HG03039 (cell line): ENCODE data around the gene LRRC1.

ENCODE experiments used
- ATAC-seq: cut with Tn5 transposase; IDR thresholded peaks from one replicate; pipeline ENCODE4 v1.9.1; 2021; ENCODE audit warnings: mild to moderate bottlenecking, moderate library complexity; ENCODE audit not compliant: unreplicated experiment

The LRRC1 gene

DNA sequence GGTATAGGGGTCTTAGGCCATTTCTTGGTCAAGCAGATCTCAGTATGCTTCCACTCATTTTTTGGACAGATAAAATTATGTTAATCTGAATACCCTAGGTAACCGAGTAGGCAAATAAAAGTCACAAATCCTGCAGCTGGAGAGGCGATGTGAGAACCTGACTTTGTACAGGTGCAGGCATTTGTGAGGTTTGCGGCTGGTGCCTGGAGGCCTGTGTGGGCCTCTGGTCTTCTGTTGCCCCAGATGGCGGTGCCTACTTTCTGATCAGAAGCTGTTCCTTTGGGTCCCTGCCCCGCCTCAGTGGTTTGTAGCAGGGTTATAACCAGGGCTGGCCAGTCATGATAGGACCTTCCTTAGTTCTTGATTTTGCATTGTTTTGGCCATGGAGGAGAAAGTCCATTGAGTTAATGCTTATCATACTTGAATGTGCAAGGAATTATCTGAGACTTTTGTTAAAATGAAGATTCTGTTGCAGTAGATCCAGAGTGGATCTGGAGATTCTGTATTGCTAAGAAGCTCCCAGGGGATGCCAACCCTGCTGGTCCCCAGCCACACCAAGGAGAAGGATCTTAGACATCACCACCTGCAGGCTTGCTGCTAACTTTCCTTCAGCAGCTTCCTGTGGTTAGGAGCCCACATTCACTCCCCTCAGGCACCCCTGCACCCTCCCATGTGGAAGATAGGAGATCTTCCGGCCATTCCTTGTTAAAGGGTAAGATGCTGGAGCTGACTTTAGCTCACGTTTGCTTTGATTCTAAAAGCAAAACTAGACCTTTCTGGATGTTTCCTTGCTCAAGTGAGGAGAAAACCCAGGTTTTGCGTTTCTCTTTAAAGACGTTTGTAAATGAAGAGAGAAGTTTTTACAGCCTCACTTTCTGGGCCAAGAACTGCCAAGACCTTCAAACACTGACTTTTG, 50.7 kb downstream of the LRRC1 start:
- no peak for ATAC-seq

DNA sequence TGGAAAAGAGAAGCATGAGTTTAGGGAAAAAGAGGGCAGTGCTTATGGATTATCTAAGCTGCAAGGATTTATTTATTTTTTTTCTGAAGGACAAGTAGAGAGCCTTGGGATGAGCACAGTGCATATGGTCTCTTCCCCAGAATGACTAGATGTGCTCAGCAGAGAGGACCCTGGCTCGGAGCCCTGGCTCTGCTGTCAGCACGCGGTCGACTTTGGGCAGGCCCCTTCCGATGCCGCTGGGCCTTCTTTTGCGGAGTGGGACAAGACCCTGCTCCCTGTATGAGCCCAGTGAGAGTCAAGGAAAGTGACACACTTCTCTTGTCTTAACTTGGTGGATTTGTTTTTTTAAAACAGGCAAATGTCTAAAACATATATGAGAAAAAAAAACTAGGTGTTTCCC, 51.4 kb downstream of the LRRC1 start:
- no peak for ATAC-seq

DNA sequence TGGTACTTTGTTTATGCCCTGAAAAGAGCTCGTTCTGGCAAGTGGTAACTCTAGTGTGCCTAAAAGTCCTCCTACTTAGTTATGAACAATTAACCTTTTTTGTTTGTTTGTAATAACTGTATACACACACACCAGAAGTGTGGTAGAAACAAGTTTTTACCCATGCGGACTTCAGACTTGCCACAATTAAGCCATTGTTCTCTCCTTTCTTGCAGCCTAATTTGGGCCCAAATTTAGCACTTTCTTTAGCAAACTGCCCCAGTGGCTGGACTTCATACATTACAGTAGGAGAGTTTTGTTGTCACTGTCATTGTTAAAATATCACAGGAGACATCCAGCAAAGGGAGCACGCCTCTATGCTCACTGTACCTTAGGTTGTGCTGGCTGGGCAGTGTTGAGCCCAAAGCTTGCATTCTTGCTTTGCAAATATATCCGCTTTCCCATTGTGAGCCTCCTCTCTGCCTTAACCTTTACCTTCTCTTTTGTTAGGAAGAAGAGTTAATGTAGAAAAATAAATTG, 53.0 kb downstream of the LRRC1 start:
- ATAC-seq, result no peak

DNA sequence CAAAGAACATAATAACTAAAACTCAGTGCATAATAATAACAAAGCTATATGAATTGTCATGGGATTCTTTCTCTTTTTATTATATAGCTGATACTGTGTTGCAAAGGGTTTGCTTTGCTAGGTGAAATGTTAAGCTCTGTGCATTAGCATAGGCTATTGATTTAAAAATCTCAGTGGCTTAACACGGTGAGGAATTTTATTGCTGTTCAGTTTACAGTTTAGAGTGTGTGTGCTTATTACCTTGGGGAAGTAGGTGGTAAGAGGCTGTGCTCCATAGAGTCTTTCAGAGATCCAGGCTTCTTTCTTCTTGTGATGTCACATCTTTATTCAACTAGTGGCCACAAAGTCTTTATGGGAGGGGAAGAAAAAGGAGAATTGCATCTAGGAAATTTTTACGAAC, 55.7 kb downstream of the LRRC1 start:
- no peak for ATAC-seq

DNA sequence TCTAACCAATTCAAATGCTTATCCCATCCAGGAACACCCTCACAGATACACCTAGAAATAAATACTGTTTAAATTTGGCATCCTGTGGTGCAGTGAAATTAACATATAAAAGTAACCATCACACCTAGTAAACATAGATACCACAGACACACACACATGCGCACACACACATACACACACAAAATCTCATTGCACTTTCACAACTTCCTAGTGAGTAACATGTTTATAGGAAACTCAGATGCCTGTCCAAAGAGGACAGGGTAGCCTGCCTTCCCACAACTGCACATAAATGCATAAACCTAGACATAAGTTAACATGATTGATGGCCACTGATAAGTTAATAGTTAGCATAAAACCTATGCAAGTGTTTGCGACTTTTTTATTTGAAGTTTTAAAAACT, 56.8 kb downstream of the LRRC1 start:
- no peak for ATAC-seq

DNA sequence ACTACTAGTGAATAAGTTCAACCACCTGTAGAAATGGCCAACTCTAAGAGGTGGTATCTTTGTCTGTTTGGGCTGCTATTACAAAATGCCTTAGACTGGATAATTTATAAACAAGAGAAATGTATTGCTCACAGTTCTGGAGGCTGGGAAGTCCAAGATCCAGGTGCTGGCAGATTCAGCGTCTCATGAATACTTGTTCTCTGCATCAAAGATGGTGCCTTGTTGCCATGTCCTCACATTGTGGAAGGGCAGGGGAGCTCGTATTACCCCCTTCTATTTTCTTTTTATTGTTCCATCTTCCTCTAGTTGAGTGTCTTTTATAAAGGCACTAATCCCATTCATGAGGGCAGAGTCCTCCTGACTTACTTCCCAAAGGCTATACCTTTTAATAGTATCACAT, 58.0 kb downstream of the LRRC1 start:
- ATAC-seq, result no peak

DNA sequence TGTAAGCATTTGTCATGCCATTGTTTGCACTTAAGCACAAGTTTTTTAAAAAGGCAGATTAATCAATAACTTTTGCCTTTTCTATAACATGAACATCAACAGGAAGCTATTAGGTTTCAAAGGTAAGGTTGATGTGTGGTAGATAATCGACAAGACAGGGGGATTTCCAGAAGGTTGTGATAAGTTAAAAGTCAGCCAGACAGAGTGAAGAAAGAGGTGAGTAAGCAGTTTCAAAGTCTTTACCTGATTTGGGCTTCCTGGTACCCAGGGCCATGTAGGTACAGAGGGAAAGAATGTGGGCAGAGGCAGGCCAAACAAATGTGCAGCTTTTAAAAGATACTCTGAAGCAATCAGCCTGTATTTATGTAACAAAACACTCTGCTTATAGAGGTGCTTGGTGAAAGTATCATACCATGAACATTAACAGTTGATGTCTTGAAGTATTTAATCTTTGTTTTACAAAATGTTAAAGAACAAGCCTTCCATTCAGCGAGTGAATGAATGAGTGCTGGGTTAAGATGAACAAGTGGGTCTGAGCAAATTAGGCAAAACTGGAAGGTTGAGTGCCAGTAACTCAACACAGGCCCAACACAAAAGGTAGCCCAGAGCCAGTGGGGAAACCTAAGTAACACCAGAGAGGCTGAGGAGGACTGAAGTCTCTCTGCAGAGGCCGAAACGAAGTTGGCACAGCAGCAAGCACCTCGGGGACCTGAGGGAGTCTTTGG, 60.2 kb downstream of the LRRC1 start:
- ATAC-seq, result no peak

DNA sequence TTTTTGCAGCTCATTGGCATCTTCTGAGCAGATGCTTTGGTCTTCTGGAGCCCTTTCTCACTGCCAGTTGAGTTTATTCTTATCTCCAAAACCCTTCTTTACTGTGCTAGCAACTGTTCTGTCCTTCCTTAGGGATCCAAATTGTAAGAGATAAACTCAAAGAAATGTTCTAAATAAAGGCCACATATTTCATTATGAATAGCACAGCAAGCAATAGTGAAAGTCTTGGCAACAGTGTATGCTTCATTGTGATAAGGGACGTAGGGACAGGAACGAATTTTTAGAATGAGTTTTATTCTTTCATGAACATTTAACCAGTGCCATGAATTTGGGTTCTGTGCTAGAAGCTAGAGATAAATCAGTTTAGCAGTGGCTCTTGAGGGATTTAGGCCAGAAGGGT, 61.1 kb downstream of the LRRC1 start:
- no peak for ATAC-seq

DNA sequence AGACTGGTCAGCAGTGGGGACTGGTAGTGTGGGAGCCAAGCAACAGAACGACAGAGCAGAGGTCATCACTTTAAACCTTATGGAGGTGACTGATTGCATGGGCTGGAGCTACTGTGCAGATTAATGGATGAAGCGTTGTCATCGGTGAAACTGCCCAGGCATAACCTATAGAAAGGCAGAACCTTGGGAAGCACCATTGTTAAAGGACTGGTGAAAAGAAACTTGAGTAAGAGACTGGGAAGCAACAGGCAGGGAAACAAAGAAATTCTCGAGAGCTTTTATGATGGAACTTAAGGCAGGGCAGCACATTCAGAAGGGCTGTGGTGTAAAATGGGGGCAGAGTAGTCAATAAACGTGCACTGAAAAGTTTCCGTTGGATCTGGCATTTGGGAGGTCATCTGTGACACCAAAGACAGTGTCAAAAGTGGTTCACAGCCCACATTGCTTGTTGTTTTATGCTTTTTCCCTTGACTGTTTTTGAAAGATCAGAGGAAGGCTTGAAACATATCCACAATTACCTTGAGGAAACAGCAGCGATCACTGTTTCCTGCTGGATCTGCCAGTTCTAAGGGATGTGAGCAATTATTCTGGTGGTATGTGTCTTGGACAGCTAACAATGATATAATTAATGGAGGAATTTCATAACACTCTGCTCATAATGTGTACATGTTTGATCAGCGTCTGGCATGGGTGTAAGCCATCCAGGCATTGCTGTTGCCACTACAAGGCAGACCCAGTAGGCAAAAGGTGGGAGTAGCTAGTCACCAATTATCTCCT, 62.7 kb downstream of the LRRC1 start:
- ATAC-seq, result no peak

DNA sequence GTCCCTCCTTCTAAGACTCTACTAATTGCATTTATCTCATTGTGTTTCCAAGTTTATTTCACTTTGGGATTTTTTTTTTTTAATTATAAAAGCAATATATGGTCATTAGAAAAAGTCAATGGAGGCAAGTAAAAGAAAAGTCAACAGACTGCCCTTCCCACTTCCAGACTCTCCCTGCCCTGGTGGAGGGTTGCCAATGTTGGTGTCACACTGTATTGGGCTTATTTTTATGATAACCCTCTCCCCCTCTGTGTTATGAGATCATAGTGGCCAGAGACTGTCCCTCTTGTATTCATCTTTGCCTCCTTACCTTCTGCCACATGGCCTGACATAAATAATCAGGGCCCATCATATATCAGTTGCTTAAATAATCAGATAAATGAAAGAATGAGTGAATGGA, 63.4 kb downstream of the LRRC1 start:
- ATAC-seq, result no peak

DNA sequence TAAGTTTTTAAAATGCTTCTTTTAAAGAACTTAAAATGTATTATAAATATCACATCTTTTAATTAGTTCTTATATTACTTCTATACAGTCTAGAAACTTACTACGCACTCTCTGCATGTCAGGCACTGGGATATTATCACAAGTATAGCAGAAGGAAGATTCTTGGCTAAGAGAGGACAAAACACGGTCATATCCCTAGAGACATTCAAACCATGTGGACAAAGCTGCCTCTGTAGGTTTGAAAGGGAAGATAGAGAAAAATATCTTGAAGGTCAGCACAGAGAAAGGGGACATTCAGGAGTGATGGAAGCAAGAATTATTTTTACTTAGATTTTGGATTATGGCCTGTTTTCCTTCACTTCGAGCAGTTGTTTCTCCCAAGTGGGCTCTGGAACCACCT, 64.1 kb downstream of the LRRC1 start:
- no peak for ATAC-seq

DNA sequence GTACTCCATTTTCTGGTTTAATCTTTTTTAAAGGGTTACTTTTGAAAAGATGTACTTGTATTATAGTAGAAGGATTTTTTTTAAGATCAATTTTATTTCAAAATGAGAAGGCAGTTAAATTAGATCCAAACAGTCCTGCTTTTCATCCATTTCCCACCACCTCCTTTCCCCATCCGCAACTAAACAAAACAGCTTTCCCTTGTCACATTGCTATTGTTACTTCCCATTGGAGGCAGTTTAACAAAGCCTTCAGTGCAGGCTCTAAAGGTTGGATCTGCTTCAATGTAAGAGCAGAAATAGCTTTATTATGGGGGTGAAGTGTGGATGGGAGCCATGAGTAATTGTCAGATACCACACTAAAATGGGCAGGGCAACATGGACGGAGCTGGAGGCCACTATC, 65.7 kb downstream of the LRRC1 start:
- ATAC-seq, result no peak

DNA sequence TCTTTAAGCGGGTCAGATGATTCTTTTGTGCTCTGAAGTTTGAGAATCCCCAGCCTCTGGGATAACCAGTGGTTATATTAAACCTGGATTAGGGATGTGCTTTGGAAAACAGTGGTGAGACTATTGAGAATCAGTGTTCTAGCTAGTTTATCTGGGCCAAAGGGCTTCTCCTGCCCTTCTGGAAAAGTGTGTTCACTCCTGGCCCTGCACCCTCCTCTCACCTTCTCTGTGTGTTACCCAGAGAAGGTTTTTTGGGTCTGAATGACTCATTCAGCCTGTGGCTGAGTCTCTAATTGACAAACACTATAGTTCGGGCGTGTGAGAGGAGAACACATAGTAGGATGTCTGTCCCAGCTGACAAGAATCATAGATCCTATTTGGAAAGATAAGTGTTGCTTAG, 66.7 kb downstream of the LRRC1 start:
- ATAC-seq, result no peak

DNA sequence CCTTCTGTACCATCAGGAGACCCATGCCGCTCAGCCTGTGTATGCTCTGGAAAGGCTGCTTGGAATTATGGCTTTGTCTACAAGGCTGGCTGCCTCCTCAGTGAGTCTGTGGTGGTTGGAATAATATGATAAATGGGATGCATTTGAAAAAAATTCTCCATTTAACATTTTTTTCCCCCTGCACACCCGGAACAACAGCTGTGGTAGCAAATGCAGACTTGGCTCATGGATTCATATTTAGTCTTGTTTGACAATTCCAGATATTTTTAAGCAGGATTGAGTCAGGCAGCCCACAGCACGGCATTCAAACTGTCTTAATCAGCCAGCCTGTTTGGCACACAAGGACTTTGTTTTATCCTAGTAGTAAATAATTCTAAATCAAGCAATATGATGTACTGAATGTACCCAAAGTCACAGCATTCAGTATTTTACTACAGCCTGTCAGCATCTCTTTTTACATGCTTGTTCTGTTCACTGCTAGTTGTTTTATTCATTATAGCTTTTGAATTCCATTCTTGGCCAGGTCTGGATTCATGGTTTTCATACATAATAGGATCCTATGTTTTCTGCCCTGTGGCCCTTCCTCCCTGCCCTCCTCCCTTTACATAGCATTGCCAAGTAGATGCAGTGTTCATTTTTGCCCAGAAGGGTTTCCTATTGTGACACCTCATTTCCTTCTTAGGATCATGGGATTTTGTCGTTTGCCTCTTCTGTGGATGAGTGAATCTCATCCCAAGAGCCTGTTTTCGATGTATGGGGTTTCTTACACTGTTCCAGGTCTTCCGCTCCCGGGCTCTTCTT, 68.1 kb downstream of the LRRC1 start:
- ATAC-seq, result no peak

DNA sequence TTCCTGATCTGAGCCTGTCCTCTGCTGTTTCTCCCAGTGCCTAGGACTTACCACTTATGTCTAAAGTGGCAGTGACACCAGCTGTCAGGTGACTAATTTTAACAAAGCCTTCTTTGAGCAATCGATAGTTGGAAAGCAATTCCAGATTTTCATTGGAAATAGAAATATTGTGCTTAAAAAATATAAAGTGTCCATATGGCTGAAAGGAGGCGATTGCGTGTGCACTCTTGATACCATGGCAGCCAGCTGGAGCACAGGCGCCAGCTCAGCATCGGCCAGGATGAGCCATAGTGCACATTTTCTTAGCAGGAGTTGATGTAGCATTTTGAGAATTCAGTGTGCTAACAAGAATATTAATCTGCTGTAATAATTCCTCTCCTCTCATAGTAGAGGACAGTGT, 70.0 kb downstream of the LRRC1 start:
- ATAC-seq, result no peak

DNA sequence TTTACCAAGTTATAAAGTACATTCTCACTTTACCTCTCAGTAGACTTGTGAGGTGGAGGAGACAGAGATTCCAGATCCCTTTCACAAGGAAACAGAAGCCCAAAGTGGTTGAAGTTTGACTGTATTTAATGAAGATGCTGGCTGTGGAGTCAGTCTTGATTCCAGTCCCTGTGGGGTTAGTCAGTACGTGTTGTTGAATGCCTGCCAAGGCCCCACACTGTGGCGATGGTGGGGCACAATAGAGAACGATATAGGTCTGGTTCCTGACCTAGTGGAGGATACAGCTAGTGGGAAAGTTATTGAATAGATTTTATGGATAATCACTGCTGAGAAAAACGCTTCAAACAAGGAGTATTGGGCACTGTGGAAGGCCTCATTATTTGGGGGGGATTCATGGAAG, 71.4 kb downstream of the LRRC1 start:
- no peak for ATAC-seq

DNA sequence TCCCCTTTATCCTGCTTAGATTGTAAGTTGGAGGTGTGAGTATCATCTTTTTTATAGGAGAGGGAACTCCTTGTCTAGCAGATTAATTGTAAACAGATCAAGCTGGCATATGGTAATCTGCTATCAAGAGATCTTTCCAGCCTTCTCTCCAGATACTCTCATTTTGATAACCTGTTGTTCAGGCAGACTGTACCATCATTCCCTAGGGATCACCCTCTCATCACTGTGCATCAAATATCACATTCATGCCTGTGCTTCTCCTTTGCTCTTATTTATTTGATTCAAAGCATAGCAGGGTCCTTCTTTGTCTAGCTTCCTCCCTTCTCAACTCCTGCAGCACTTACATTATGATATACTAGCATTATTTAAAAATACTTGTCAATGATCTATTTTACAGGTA, 73.8 kb downstream of the LRRC1 start:
- no peak for ATAC-seq

DNA sequence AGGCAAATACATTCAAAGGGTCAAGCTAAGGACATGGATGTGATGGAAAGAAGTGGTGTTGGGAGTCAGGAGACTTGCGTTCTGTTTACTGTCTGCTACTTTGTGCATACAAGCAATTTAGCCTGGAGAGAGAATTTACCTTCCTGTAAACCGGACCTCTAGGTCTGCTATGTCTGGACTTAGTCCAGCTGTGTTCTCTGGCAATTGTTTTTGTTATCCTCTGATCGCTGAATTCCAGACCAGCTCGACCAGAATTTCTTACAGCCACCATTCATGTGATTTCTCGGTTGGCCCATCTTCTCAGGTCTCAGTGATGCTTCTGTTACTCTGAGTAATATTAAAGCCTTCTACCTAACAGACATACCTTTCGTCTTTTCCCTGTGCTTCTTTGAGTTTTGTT, 75.2 kb downstream of the LRRC1 start:
- no peak for ATAC-seq

DNA sequence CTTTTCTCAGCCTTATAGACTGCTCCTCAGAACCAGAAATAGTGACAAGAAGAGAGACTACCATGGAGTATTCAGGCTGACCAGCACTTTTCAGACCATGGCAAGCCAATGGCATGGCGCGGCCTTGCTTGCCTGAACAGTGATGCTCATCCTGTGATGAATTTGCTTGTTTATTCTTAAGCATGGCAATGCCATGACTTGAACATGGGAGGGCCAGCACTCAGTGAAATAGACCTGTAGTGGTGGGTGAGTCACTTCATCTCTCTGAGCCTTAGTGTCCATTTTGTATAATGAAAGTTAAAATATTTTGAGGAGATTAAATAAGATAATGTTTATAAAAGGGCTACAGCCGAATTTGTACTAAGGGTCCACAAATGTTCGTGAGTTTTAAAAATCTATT, 79.1 kb downstream of the LRRC1 start:
- ATAC-seq, result no peak

DNA sequence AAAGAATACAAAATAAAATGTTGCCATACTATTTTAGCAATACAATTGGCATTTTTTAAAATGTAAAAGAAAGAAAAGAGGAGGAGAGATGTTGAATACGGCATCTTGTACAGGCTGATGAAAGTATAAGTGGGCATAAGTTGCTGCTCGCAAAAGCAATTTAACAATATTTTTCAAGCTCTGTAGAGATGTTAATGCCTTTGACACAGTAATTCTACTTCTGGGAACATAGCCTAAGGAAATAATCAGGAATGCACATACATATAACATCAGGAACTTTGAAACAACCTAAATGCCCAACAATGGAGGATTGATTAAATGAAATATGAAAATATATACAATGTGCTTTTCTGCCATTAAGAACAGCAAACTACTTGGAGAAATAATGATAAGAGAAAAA, 80.2 kb downstream of the LRRC1 start:
- ATAC-seq, result no peak

DNA sequence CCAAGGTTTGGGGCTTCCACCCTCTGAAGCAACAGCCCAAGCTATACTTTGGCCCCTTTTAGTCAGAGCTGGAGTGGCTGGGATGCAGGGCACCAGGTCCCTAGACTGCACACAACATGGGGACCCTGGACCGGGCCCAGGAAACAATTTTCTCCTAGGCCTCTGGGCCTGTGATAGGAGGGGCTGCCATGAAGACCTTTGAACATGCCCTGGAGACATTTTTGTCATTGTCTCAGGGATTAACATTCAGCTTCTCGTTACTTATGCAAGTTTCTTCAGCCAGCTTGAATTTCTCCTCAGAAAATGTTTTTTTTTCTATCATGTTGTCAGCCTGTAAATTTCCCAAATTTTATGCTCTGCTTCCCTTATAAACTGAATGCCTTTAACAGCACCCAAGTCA, 82.3 kb downstream of the LRRC1 start:
- ATAC-seq, result no peak
